GM12865 (cell line): ENCODE data around the gene PTPRA.
A peak's percentile ranks its signal among the peaks of the same experiment; 100 is the strongest.

ENCODE experiments used
- DNase-seq: peaks from one replicate; pipeline ENCODE4 v3.0.0; 2010; ENCODE audit warnings: low read depth
- H3K4me3 ChIP-seq: 2 replicates; pipeline ENCODE4 v1.5.1; 2011; ENCODE audit warnings: mild to moderate bottlenecking, low read depth, low read length, control low read depth
- CTCF ChIP-seq: IDR thresholded peaks from 2 replicates; pipeline ENCODE4 v1.5.1; 2011; ENCODE audit warnings: low read length, control low read depth, low read depth, inconsistent platforms; ENCODE audit not compliant: insufficient read depth; ENCODE audit errors: missing control alignments

The PTPRA gene

GRCh38 chr20:3000852-3001523 lies 127.7 kb downstream of the PTPRA start:
- H3K4me3 ChIP-seq, result no peak overlapping the region
- peak; percentile 19 for TF ChIP-seq CTCF
- DNase-seq, result peak; percentile 55

- no peak for TF ChIP-seq CTCF
- H3K4me3 ChIP-seq, result no peak overlapping the region
- no peak for DNase-seq
Measured at GRCh38 chr20:3003416-3003815, 130.1 kb downstream of the PTPRA start.

- no peak for DNase-seq
- no peak for TF ChIP-seq CTCF
- H3K4me3 ChIP-seq, result no peak overlapping the region
Measured at GRCh38 chr20:3010985-3011723, 137.9 kb downstream of the PTPRA start.

GRCh38 chr20:3011752-3012151 lies 138.5 kb downstream of the PTPRA start:
- no peak overlapping the region for H3K4me3 ChIP-seq
- DNase-seq, result no peak
- no peak for TF ChIP-seq CTCF

- no peak for TF ChIP-seq CTCF
- DNase-seq, result no peak
- H3K4me3 ChIP-seq, result no peak overlapping the region
Measured at GRCh38 chr20:3013771-3014170, 140.5 kb downstream of the PTPRA start.

GRCh38 chr20:3014179-3014578 lies 140.9 kb downstream of the PTPRA start:
- H3K4me3 ChIP-seq, result no peak overlapping the region
- no peak for DNase-seq
- no peak for TF ChIP-seq CTCF
